H9 (cell line): ENCODE measurements around the gene METTL9. TPM values are rescaled to one million over a fixed set of nuclear protein-coding genes. Genes with fewer than 3 reads are reported as not detected.

Experiments
- DNase-seq: peaks from one replicate; pipeline ENCODE4 v3.0.0-alpha.2; 2017
- H2AFZ ChIP-seq: one replicate; pipeline ENCODE4 v1.6.1; 2013; ENCODE audit warnings: mild to moderate bottlenecking, low read length, control low read depth, moderate library complexity
- H2AK5ac ChIP-seq: 2 replicates; pipeline ENCODE4 v1.6.1; 2013; ENCODE audit warnings: low read length, control low read depth, mixed read lengths; ENCODE audit not compliant: insufficient read length
- H2BK120ac ChIP-seq: one replicate; pipeline ENCODE4 v1.6.1; 2013; ENCODE audit warnings: low read depth, mild to moderate bottlenecking, low read length, control low read depth, inconsistent platforms; ENCODE audit not compliant: poor library complexity, severe bottlenecking
- H2BK12ac ChIP-seq: 2 replicates; pipeline ENCODE4 v1.6.1; 2013; ENCODE audit warnings: low read length, control low read depth, mixed read lengths, low read depth; ENCODE audit not compliant: insufficient read length
- H2BK15ac ChIP-seq: 2 replicates; pipeline ENCODE4 v1.6.1; 2013; ENCODE audit warnings: low read depth, low read length, control low read depth
- H2BK20ac ChIP-seq: one replicate; pipeline ENCODE4 v1.6.1; 2013; ENCODE audit warnings: low read depth, mild to moderate bottlenecking, low read length, control low read depth, inconsistent platforms; ENCODE audit not compliant: poor library complexity, severe bottlenecking
- H2BK5ac ChIP-seq: 2 replicates; pipeline ENCODE4 v1.6.1; 2013; ENCODE audit warnings: low read length, control low read depth, mixed read lengths; ENCODE audit not compliant: insufficient read length
- H3K14ac ChIP-seq: 2 replicates; pipeline ENCODE4 v1.6.1; 2013; ENCODE audit warnings: low read length, control low read depth; ENCODE audit not compliant: insufficient read depth
- H3K18ac ChIP-seq: 2 replicates; pipeline ENCODE4 v1.6.1; 2013; ENCODE audit warnings: low read depth, mild to moderate bottlenecking, mixed read lengths, low read length, control low read depth; ENCODE audit not compliant: insufficient read length
- H3K23ac ChIP-seq: 2 replicates; pipeline ENCODE4 v1.6.1; 2013; ENCODE audit warnings: low read length, control low read depth, mixed read lengths, low read depth; ENCODE audit not compliant: insufficient read length
- H3K23me2 ChIP-seq: 2 replicates; pipeline ENCODE4 v1.6.1; 2013; ENCODE audit warnings: low read depth, mild to moderate bottlenecking, mixed read lengths, low read length, control low read depth; ENCODE audit not compliant: insufficient read length, poor library complexity, severe bottlenecking
- H3K27ac ChIP-seq: 2 replicates; pipeline ENCODE4 v1.5.1; 2013; ENCODE audit warnings: low read length, control low read depth, mixed read lengths, low read depth; ENCODE audit not compliant: insufficient read length
- H3K27me3 ChIP-seq: 2 replicates; pipeline ENCODE4 v1.6.1; 2013; ENCODE audit warnings: low read length, control low read depth, inconsistent platforms; ENCODE audit not compliant: insufficient read depth
- H3K4ac ChIP-seq: 2 replicates; pipeline ENCODE4 v1.6.1; 2013; ENCODE audit warnings: low read depth, mild to moderate bottlenecking, control low read depth, inconsistent platforms, low read length, moderate library complexity
- H3K4me1 ChIP-seq: 2 replicates; pipeline ENCODE4 v1.6.1; 2013; ENCODE audit warnings: low read length, control low read depth, inconsistent platforms; ENCODE audit not compliant: insufficient read depth
- H3K4me2 ChIP-seq: 2 replicates; pipeline ENCODE4 v1.6.1; 2013; ENCODE audit warnings: low read length, control low read depth, mixed read lengths; ENCODE audit not compliant: insufficient read length, insufficient read depth
- H3K56ac ChIP-seq: 2 replicates; pipeline ENCODE4 v1.6.1; 2013; ENCODE audit warnings: low read depth, mild to moderate bottlenecking, mixed read lengths, low read length, control low read depth; ENCODE audit not compliant: insufficient read length
- H3K79me1 ChIP-seq: 2 replicates; pipeline ENCODE4 v1.6.1; 2013; ENCODE audit warnings: low read depth, mild to moderate bottlenecking, moderate library complexity, low read length, control low read depth, inconsistent platforms; ENCODE audit not compliant: insufficient read depth, poor library complexity, severe bottlenecking
- H3K79me2 ChIP-seq: 2 replicates; pipeline ENCODE4 v1.6.1; 2013; ENCODE audit warnings: low read length, control low read depth, inconsistent platforms; ENCODE audit not compliant: insufficient read depth
- H3K9ac ChIP-seq: 2 replicates; pipeline ENCODE4 v1.6.1; 2013; ENCODE audit warnings: low read length, control low read depth, mixed read lengths; ENCODE audit not compliant: insufficient read length; ENCODE audit errors: extremely low read depth
- H3K9me3 ChIP-seq: one replicate; pipeline ENCODE4 v1.6.1; 2013; ENCODE audit warnings: low read depth, low read length, inconsistent platforms; ENCODE audit not compliant: control insufficient read depth
- H3T11ph ChIP-seq: one replicate; pipeline ENCODE4 v1.6.1; 2013; ENCODE audit warnings: mild to moderate bottlenecking, low read length, control low read depth, inconsistent platforms
- H4K20me1 ChIP-seq: one replicate; pipeline ENCODE4 v1.6.1; 2013; ENCODE audit not compliant: control insufficient read depth, insufficient read length, insufficient read depth
- H4K5ac ChIP-seq: 2 replicates; pipeline ENCODE4 v1.6.1; 2013; ENCODE audit warnings: low read depth, mild to moderate bottlenecking, mixed read lengths, low read length, control low read depth; ENCODE audit not compliant: insufficient read length
- H4K8ac ChIP-seq: replicated peaks from 2 replicates; pipeline ENCODE4 v1.6.1; 2013; ENCODE audit warnings: low read length, control low read depth, mixed read lengths, low read depth; ENCODE audit not compliant: insufficient read length
- H4K91ac ChIP-seq: 2 replicates; pipeline ENCODE4 v1.6.1; 2013; ENCODE audit warnings: low read depth, mild to moderate bottlenecking, moderate library complexity, mixed read lengths, low read length, control low read depth; ENCODE audit not compliant: insufficient read length
- H3K27ac Mint-ChIP-seq, 3 experiments: 2 replicates in 2 of 3; 3 replicates in 1 of 3; pipeline ENCODE4 v1.8.0; 2020 to 2021; ENCODE audit warnings: mixed read lengths in 3 of 3, mild to moderate bottlenecking in 1 of 3, moderate library complexity in 1 of 3
- H3K27me3 Mint-ChIP-seq: 2 replicates; pipeline ENCODE4 v1.8.0; 2021; ENCODE audit warnings: low read depth, mild to moderate bottlenecking, moderate library complexity, mixed read lengths
- H3K36me3 Mint-ChIP-seq, 3 experiments: 2 replicates in 2 of 3; 3 replicates in 1 of 3; pipeline ENCODE4 v1.8.0; 2020 to 2021; ENCODE audit warnings: low read depth in 3 of 3, mixed read lengths in 3 of 3; ENCODE audit not compliant: insufficient read depth in 1 of 3
- H3K4me1 Mint-ChIP-seq, 2 experiments: 2 replicates each; pipeline ENCODE4 v1.8.0; 2020; ENCODE audit warnings: mixed read lengths in 2 of 2
- H3K4me3 Mint-ChIP-seq, 2 experiments: 2 replicates in 1 of 2; 3 replicates in 1 of 2; pipeline ENCODE4 v1.8.0; 2020 to 2021; ENCODE audit warnings: mild to moderate bottlenecking in 2 of 2, mixed read lengths in 2 of 2, moderate library complexity in 1 of 2
- H3K9me3 Mint-ChIP-seq, 2 experiments: 2 replicates in 1 of 2; 3 replicates in 1 of 2; pipeline ENCODE4 v1.8.0; 2020; ENCODE audit warnings: mild to moderate bottlenecking in 2 of 2, mixed read lengths in 2 of 2, moderate library complexity in 1 of 2
- CTCF ChIP-seq: fragments of 200-600 bp; sonication (generic); conservative IDR thresholded peaks from 3 replicates; pipeline ENCODE4 v1.8.0; 2021; ENCODE audit warnings: antibody characterized with exemption, mild to moderate bottlenecking
- WGBS: extraction: QIAGEN DNeasy Blood & Tissue Kit; methylation state at CpG from one replicate; pipeline ENCODE4 v1.1.7; 2013; ENCODE audit warnings: missing lambda C conversion rate, low lambda C conversion rate, mixed read lengths; ENCODE audit not compliant: insufficient read length; ENCODE audit errors: extremely low coverage; 5-methylcytosine and 5-hydroxymethylcytosine counted together
- total RNA-seq: library from RNA; stranded (reverse); gene quantifications from 2 replicates; pipeline ENCODE4 v1.2.1, GENCODE V29; 2021

METTL9 gene
- total RNA-seq, 1 experiment from 2014 or later: 108 TPM

- no peak for TF ChIP-seq CTCF
- H3K27ac Mint-ChIP-seq: peak overlapping the region in 2 of 3 experiments; percentile 29 to 55; a peak in 2 of 7 replicates
- H3T11ph ChIP-seq: no peak overlapping the region
- no peak overlapping the region for H3K18ac ChIP-seq
- H3K27me3 Mint-ChIP-seq: no peaks in the 10 kb centered on the region
- H2BK15ac ChIP-seq: no peak overlapping the region
- H2BK120ac ChIP-seq: no peak overlapping the region
- no peak overlapping the region for H4K5ac ChIP-seq
- H2BK5ac ChIP-seq: no peak overlapping the region
- H2AK5ac ChIP-seq: no peak overlapping the region
- peaks cover 8 to 45% (median 28%) of the 10 kb centered on the region in 3 experiments; a peak in 6 of 7 replicates for H3K36me3 Mint-ChIP-seq
- H2AFZ ChIP-seq: no peak overlapping the region
- no peaks in the 10 kb centered on the region for H4K20me1 ChIP-seq
- no peak for DNase-seq
- H3K4ac ChIP-seq: no peak overlapping the region
- H3K4me1 ChIP-seq: no peaks in the 10 kb centered on the region
- no peak overlapping the region for H4K91ac ChIP-seq
- H3K27ac ChIP-seq: no peak overlapping the region
- H3K23ac ChIP-seq: no peak overlapping the region
- no peaks in the 10 kb centered on the region for H3K27me3 ChIP-seq
- H3K4me1 Mint-ChIP-seq: peaks cover 4 to 6% of the 10 kb centered on the region in 2 experiments
- no peak overlapping the region for H3K4me2 ChIP-seq
- H3K79me2 ChIP-seq: peaks cover 2% of the 10 kb centered on the region; the same call in 1 of the 2 replicates
- H3K9me3 ChIP-seq: no peaks in the 10 kb centered on the region
- H3K9me3 Mint-ChIP-seq: no peaks in the 10 kb centered on the region
- WGBS: no CpG with 5 or more reads among the region's 3 CpGs
- no peak overlapping the region for H3K56ac ChIP-seq
- no peak overlapping the region for H3K9ac ChIP-seq
- H4K8ac ChIP-seq: no peak overlapping the region
- H3K79me1 ChIP-seq: peaks cover 13% of the 10 kb centered on the region
- H2BK12ac ChIP-seq: no peak overlapping the region
- no peak overlapping the region for H3K14ac ChIP-seq
- no peak overlapping the region for H3K4me3 Mint-ChIP-seq
- no peak overlapping the region for H2BK20ac ChIP-seq
- H3K23me2 ChIP-seq: no peaks in the 10 kb centered on the region
Measured at GRCh38 chr16:21617607-21618006, 18.2 kb downstream of the METTL9 start.
